H1 (cell line): Measurements from ENCODE around the gene RELA. TPM values are rescaled to one million over a fixed set of nuclear protein-coding genes. Genes with fewer than 3 reads are reported as not detected.

ENCODE experiments used
- CTCF ChIA-PET: fragments of 300-600 bp; sonication (Branson Sonifier 250); formaldehyde crosslinking; loops from one replicate; lab custom pipeline; 2021; ENCODE audit not compliant: partially characterized antibody; lab: Charles Lee
- POLR2A ChIA-PET: fragments of 300-600 bp; sonication (Branson Sonifier 250); formaldehyde crosslinking; loops from one replicate; lab custom pipeline; 2021; ENCODE audit warnings: inconsistent platforms; ENCODE audit not compliant: partially characterized antibody; lab: Charles Lee
- DNase-seq, 2 experiments: peaks; one replicate each; pipeline versions ENCODE4 v3.0.0 to v3.0.0-alpha.2; 2010 to 2022; ENCODE audit warnings: low spot score in 2 of 2, low read depth in 1 of 2, mixed read lengths in 1 of 2
- FAIRE-seq: peaks from 2 replicates; lab custom pipeline; 2011; peaks lifted over from hg19 to GRCh38; lab: Jason Lieb, UNC
- H2AFZ ChIP-seq: 2 replicates; pipeline ENCODE4 v1.8.1; 2012; ENCODE audit warnings: low read length, inconsistent platforms
- H2AK5ac ChIP-seq: 2 replicates; pipeline ENCODE4 v1.6.1; 2013; ENCODE audit warnings: low read depth, low read length
- H2BK120ac ChIP-seq: replicated peaks from 2 replicates; pipeline ENCODE3; 2013; ENCODE audit warnings: low read depth, low read length, inconsistent platforms
- H2BK12ac ChIP-seq: 2 replicates; pipeline ENCODE4 v1.6.1; 2013; ENCODE audit warnings: low read depth, low read length
- H2BK15ac ChIP-seq: 2 replicates; pipeline ENCODE4 v1.6.1; 2013; ENCODE audit warnings: low read length
- H2BK20ac ChIP-seq: 2 replicates; pipeline ENCODE4 v1.6.1; 2013; ENCODE audit warnings: low read length
- H2BK5ac ChIP-seq: 2 replicates; pipeline ENCODE4 v1.6.1; 2013; ENCODE audit warnings: low read depth, low read length
- H3K14ac ChIP-seq: 2 replicates; pipeline ENCODE4 v1.6.1; 2013; ENCODE audit warnings: inconsistent platforms; ENCODE audit not compliant: insufficient read length
- H3K18ac ChIP-seq: 2 replicates; pipeline ENCODE4 v1.6.1; 2013; ENCODE audit warnings: low read length; ENCODE audit errors: extremely low read depth
- H3K23ac ChIP-seq: 2 replicates; pipeline ENCODE4 v1.6.1; 2013; ENCODE audit warnings: inconsistent platforms; ENCODE audit not compliant: insufficient read length
- H3K23me2 ChIP-seq: 2 replicates; pipeline ENCODE4 v1.6.1; 2013; ENCODE audit warnings: low read depth, low read length
- H3K27ac ChIP-seq: 2 replicates; pipeline ENCODE4 v1.6.1; 2011; ENCODE audit warnings: low read depth, low read length, inconsistent platforms
- H3K27me3 ChIP-seq, 4 experiments: replicated peaks in 1 of 4; 1 replicate in 1 of 4; 2 replicates in 3 of 4; pipeline versions ENCODE4 v1.6.1 to v1.8.1; 2011 to 2013; ENCODE audit warnings: low read length in 3 of 4, mild to moderate bottlenecking in 3 of 4, inconsistent platforms in 2 of 4, mixed read lengths in 2 of 4, moderate library complexity in 1 of 4; ENCODE audit not compliant: control insufficient read depth in 3 of 4, insufficient read depth in 3 of 4; ENCODE audit errors: extremely low read depth in 1 of 4
- H3K36me3 ChIP-seq, 4 experiments: 2 replicates each; pipeline versions ENCODE4 v1.6.1 to v1.8.1; 2011 to 2013; ENCODE audit warnings: mild to moderate bottlenecking in 4 of 4, low read length in 3 of 4, moderate library complexity in 2 of 4, control low read depth in 1 of 4, inconsistent platforms in 1 of 4; ENCODE audit not compliant: insufficient read depth in 4 of 4, control insufficient read depth in 2 of 4
- H3K4ac ChIP-seq: replicated peaks from 2 replicates; pipeline ENCODE3; 2013; ENCODE audit warnings: low read length, low read depth, mixed read lengths, inconsistent platforms; ENCODE audit not compliant: insufficient read length
- H3K4me1 ChIP-seq, 4 experiments: replicated peaks in 1 of 4; 1 replicate in 1 of 4; 2 replicates in 3 of 4; pipeline versions ENCODE4 v1.6.1 to v1.8.1; 2011 to 2013; ENCODE audit warnings: low read length in 3 of 4, inconsistent platforms in 2 of 4, mixed read lengths in 1 of 4; ENCODE audit not compliant: insufficient read depth in 4 of 4, control insufficient read depth in 3 of 4
- H3K4me2 ChIP-seq, 2 experiments: 2 replicates each; pipeline versions ENCODE4 v1.6.1 to v1.8.1; 2011 to 2013; ENCODE audit warnings: low read depth in 2 of 2, low read length in 2 of 2, control low read depth in 1 of 2, inconsistent platforms in 1 of 2, mild to moderate bottlenecking in 1 of 2; ENCODE audit not compliant: insufficient read depth in 1 of 2
- H3K4me3 ChIP-seq, 4 experiments: fragments of 200-600, 300-600 bp in 1 of 4; sonication (generic), shearing (Covaris generic), sonication (Bioruptor Twin) in 1 of 4; 2 replicates each; pipeline versions ENCODE4 v1.5.1 to v1.8.1; 2011 to 2016; ENCODE audit warnings: low read length in 4 of 4, low read depth in 3 of 4, control low read depth in 2 of 4, inconsistent platforms in 2 of 4, mild to moderate bottlenecking in 2 of 4, mixed read lengths in 1 of 4, moderate library complexity in 1 of 4; ENCODE audit not compliant: insufficient read depth in 2 of 4; ENCODE audit errors: extremely low read depth in 1 of 4
- H3K56ac ChIP-seq: replicated peaks from 2 replicates; pipeline ENCODE3; 2013; ENCODE audit warnings: low read depth, mild to moderate bottlenecking, mixed read lengths, low read length, inconsistent platforms; ENCODE audit not compliant: insufficient read length
- H3K79me1 ChIP-seq: 2 replicates; pipeline ENCODE4 v1.6.1; 2013; ENCODE audit warnings: low read depth, low read length, control low read depth
- H3K79me2 ChIP-seq, 2 experiments: 2 replicates each; pipeline versions ENCODE4 v1.6.1 to v1.8.1; 2012 to 2013; ENCODE audit warnings: low read length in 2 of 2, mild to moderate bottlenecking in 2 of 2, inconsistent platforms in 1 of 2; ENCODE audit not compliant: insufficient read depth in 2 of 2, control insufficient read depth in 1 of 2
- H3K9ac ChIP-seq, 4 experiments: replicated peaks in 1 of 4; 1 replicate in 1 of 4; 2 replicates in 3 of 4; pipeline versions ENCODE4 v1.6.1 to v1.8.1; 2011 to 2013; ENCODE audit warnings: low read depth in 3 of 4, low read length in 3 of 4, control low read depth in 2 of 4, mild to moderate bottlenecking in 2 of 4, moderate library complexity in 2 of 4, inconsistent platforms in 1 of 4; ENCODE audit errors: extremely low read depth in 1 of 4
- H3K9me3 ChIP-seq, 2 experiments: 2 replicates each; pipeline versions ENCODE4 v1.6.1 to v1.8.1; 2012 to 2013; ENCODE audit warnings: mild to moderate bottlenecking in 2 of 2, moderate library complexity in 2 of 2, control low read depth in 1 of 2, inconsistent platforms in 1 of 2, low read depth in 1 of 2, low read length in 1 of 2, mixed read lengths in 1 of 2; ENCODE audit not compliant: insufficient read depth in 2 of 2
- H4K20me1 ChIP-seq, 2 experiments: replicated peaks in 1 of 2; 2 replicates each; pipeline versions ENCODE3 to v1.8.1; 2011 to 2013; ENCODE audit warnings: inconsistent platforms in 2 of 2, low read length in 2 of 2, mild to moderate bottlenecking in 1 of 2; ENCODE audit not compliant: insufficient read depth in 2 of 2, control insufficient read depth in 1 of 2
- H4K5ac ChIP-seq: 2 replicates; pipeline ENCODE4 v1.6.1; 2013; ENCODE audit warnings: low read length, low read depth, mixed read lengths, inconsistent platforms; ENCODE audit not compliant: insufficient read length
- H4K8ac ChIP-seq: 2 replicates; pipeline ENCODE4 v1.8.0; 2013; ENCODE audit warnings: mild to moderate bottlenecking, moderate library complexity, low read length, inconsistent platforms; ENCODE audit not compliant: insufficient read depth; ENCODE audit errors: extremely low read depth
- H4K91ac ChIP-seq: replicated peaks from 2 replicates; pipeline ENCODE3; 2013; ENCODE audit warnings: low read length, mixed read lengths, inconsistent platforms; ENCODE audit not compliant: insufficient read length
- ASH2L ChIP-seq: fragments of 200-600, 300-600 bp; sonication (generic); IDR thresholded peaks from one replicate; pipeline ENCODE4 v1.7.1; 2017; ENCODE audit warnings: low read length
- CBX8 ChIP-seq: fragments of 300-800, 300-1000 bp; sonication (generic); IDR thresholded peaks from 2 replicates; pipeline ENCODE4 v1.7.1; 2016; ENCODE audit warnings: low read depth, low read length, borderline replicate concordance
- NANOG ChIP-seq: IDR thresholded peaks from 2 replicates; pipeline ENCODE4 v1.6.1; 2011; ENCODE audit warnings: low read length, low read depth, mild to moderate bottlenecking, inconsistent platforms; ENCODE audit not compliant: insufficient read depth, poor library complexity, severe bottlenecking
- POLR2A ChIP-seq, 2 experiments: IDR thresholded peaks; 1 replicate in 1 of 2; 2 replicates in 1 of 2; pipeline ENCODE4 v1.6.1; 2011; ENCODE audit warnings: low read depth in 2 of 2, low read length in 2 of 2, mild to moderate bottlenecking in 2 of 2; ENCODE audit errors: control extremely low read depth in 1 of 2
- POLR2AphosphoS5 ChIP-seq: IDR thresholded peaks from 2 replicates; pipeline ENCODE4 v1.6.1; 2011; ENCODE audit warnings: low read depth, low read length
- USF2 ChIP-seq: IDR thresholded peaks from 2 replicates; pipeline ENCODE4 v1.6.1; 2011; ENCODE audit warnings: low read length, improper control_type of control experiment
- ZNF274 ChIP-seq: IDR thresholded peaks from 2 replicates; pipeline ENCODE4 v1.7.0; 2012; ENCODE audit warnings: low read length, borderline replicate concordance; ENCODE audit errors: extremely low read depth
- WGBS, 2 experiments: shearing (Covaris generic) in 1 of 2; methylation state at CpG; one replicate each; pipeline versions ENCODE4 v1.1.6 to v1.1.7; 2013 to 2015; ENCODE audit warnings: low lambda C conversion rate in 2 of 2, mixed read lengths in 2 of 2, inconsistent platforms in 1 of 2, low coverage in 1 of 2, missing lambda C conversion rate in 1 of 2; ENCODE audit not compliant: insufficient replicate concordance in 2 of 2, insufficient coverage in 1 of 2, insufficient read length in 1 of 2; ENCODE audit errors: extremely low coverage in 1 of 2, missing lambda C conversion rate in 1 of 2; 5-methylcytosine and 5-hydroxymethylcytosine counted together
- polyA plus RNA-seq, 7 experiments: library from polyadenylated mRNA; depleted of rRNA in 3 of 7; stranded (reverse) in 5 of 7; unstranded in 2 of 7; fragments of >200 nt in 5 of 7; fragments of 200-250 nt in 2 of 7; gene quantifications; 1 replicate in 5 of 7; 2 replicates in 1 of 7; 4 replicates in 1 of 7; pipeline versions ENCODE4 v1.2.1 to v1.2.3, GENCODE V29; 2011 to 2013; ENCODE audit warnings: missing spikeins in 2 of 7, mixed read lengths in 2 of 7
- total RNA-seq: library from RNA; stranded (reverse); fragmentation: NEBNext Ultra II Directional; extraction: Animal tissue kit (Norgen Biotek cat#: 25700); gene quantifications from 2 replicates; pipeline ENCODE4 v1.2.1, GENCODE V29; 2021

RELA gene
- total and polyA plus RNA-seq, 2 of the 8 experiments (the other 6 are each of a cell fraction or from before 2014, with no cell fraction given), result 21.9 to 27.5 TPM

- Histone ChIP-seq H3K9ac (peak overlapping the region in 2 of 4 experiments; percentile 46 to 58; a peak in 3 of 7 replicates), H4K5ac (no peak overlapping the region), H3K4me2 (peak overlapping the region; percentile 88 to 91), H3K14ac (no peak overlapping the region), H2BK120ac (no peak overlapping the region), H3K56ac (no peak overlapping the region), H2AFZ (no peak overlapping the region), H3K23ac (no peak overlapping the region), H3K23me2 (peaks cover 6% of the 10 kb centered on the region; the same call in 1 of the 2 replicates), H4K8ac (no peak overlapping the region), H2BK15ac (0 out of 2 replicates have a peak overlapping the region, but pooled peaks have one; percentile 81), H3K4me1 (peaks cover 0 to 12% (median 8%) of the 10 kb centered on the region in 4 experiments; a peak in 5 of 7 replicates), H3K4ac (no peak overlapping the region)
- ChIA-PET CTCF (interaction anchor here (0.6 to 3.7 kb wide), 7 partner anchors 10 to 978 kb away, joined by 3 to 16 read pairs (median 7); partner anchors contain the start of genes RELA and SIPA1), POLR2A (interaction anchor here (0.7 to 5.3 kb wide), 15 partner anchors 9 to 208 kb away, joined by 3 to 56 read pairs (median 7); partner anchors contain the start of genes KAT5, MUS81, PCNX3 and RELA)
- WGBS, 2 experiments, result 42% methylated on average over 27 of the region's 28 CpGs; no CpG with 5 or more reads in 1 of the 2 experiments
- DNase-seq, result no peak
- TF ChIP-seq NANOG (no peak), POLR2A (IDR thresholded peaks at IDR 0.05; ENCODE audit: control extremely low read depth in 1 of 2, low read depth in 2 of 2, low read length in 2 of 2) (0 out of 3 replicates have a peak, but pooled peaks of 1 of the 2 experiments have one; percentile 63), ASH2L (peak; percentile 15), CBX8 (no peak), USF2 (no peak), POLR2AphosphoS5 (peak; percentile 51; the same call in 1 of the 2 replicates), ZNF274 (no peak)
- TF ChIP-seq, all 59 proteins: peak for 3
- Histone ChIP-seq H2BK20ac (no peak overlapping the region; the same call in 1 of the 2 replicates), H3K36me3 (peaks cover 7 to 23% (median 11%) of the 10 kb centered on the region in 4 experiments; a peak in 7 of 8 replicates), H3K79me2 (no peaks in the 10 kb centered on the region), H3K18ac (peak overlapping the region; percentile 90), H3K4me3 (peak overlapping the region; percentile 45 to 72 (median 58)), H3K27me3 (peaks cover 0 to 5% (median 2%) of the 10 kb centered on the region in 4 experiments; a peak in 1 of 7 replicates), H2AK5ac (no peak overlapping the region; the same call in 1 of the 2 replicates), H3K27ac (no peak overlapping the region), H3K9me3 (no peaks in the 10 kb centered on the region), H4K91ac (no peak overlapping the region), H4K20me1 (peaks cover 2 to 9% of the 10 kb centered on the region in 2 experiments), H2BK5ac (peak overlapping the region; percentile 35; the same call in 1 of the 2 replicates), H3K79me1 (peaks cover 2% of the 10 kb centered on the region; the same call in 1 of the 2 replicates), H2BK12ac (no peak overlapping the region; the same call in 1 of the 2 replicates)
- no peak for FAIRE-seq
Measured at GRCh38 chr11:65651589-65652510, 10.9 kb downstream of the RELA start.
